Measurements from ENCODE around the gene MN1. TPM values are rescaled to one million over a fixed set of nuclear protein-coding genes. Genes with fewer than 3 reads are reported as not detected.

MN1 gene
- total and polyA plus RNA-seq, 2 of the 8 experiments (the other 6 are each of a cell fraction or from before 2014, with no cell fraction given) = 3.1 to 4.9 TPM

DNA sequence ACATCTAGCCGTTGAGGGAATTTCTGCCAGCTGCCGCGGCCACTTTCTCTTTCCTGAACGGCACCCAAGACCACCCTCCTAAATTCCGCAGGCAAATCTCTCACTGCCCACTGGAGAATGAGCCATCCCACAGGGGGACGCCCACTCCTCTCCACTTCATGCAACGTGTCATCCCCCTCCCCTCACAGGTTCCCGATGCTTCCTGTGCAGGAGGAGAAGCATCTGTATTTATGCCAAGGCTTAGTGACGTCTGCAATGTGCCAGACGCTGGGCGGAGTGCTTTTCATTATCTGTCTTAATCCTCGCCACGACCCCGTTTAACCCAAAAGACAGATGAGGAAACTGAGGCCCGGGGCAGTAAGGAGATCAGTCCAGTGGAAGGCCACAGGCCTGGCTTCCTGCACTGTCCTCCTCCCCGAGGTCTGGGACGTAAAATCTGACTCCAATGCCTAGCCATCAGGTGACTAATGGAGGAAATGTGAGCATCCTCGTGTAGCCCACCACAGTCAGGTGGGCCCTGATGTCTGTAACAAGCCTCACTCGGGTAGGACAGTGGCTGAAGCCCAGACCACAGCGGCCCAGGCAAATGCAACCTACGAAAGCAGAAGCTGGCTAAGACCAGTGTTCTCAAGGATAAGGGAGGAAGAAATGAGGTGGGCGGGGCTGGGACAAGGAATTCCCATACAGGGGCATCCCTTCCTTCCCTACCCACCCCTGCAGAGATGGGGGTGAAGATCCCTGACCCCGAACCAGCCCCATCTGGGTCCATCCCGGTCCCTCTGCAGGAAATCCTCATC, 23.1 kb downstream of the MN1 start:
- peak overlapping the region; percentile 94; the same call in 1 of the 2 replicates for H2BK12ac ChIP-seq (ENCODE audit: low read depth, low read length)
- peak overlapping the region; percentile 54 for H4K91ac ChIP-seq (replicated peaks; ENCODE audit: insufficient read length, low read length)
- no peaks in the 10 kb centered on the region; the same call in 1 of the 2 replicates for H3K23me2 ChIP-seq (ENCODE audit: low read depth, low read length)
- H3K4me1 ChIP-seq (replicated peaks in 1 of 4; ENCODE audit: control insufficient read depth in 3 of 4, insufficient read depth in 4 of 4, low read length in 3 of 4) = peaks cover 15 to 34% (median 24%) of the 10 kb centered on the region in 4 experiments
- no peak overlapping the region for H3K4me2 ChIP-seq (ENCODE audit: insufficient read depth in 1 of 2, low read depth in 2 of 2, low read length in 2 of 2)
- ChIA-PET CTCF (ENCODE audit: partially characterized antibody) (interaction anchor here (0.6 to 1.5 kb wide), 6 partner anchors 17 to 373 kb away, joined by 3 to 4 read pairs (median 3); no protein-coding TSS in a partner anchor), POLR2A (ENCODE audit: partially characterized antibody) (interaction anchor here (1.8 to 2.4 kb wide), 2 partner anchors 12 to 20 kb away, joined by 7 to 9 read pairs; no protein-coding TSS in a partner anchor)
- no peaks in the 10 kb centered on the region for H3K36me3 ChIP-seq (ENCODE audit: control insufficient read depth in 2 of 4, insufficient read depth in 4 of 4, low read length in 3 of 4)
- no peak overlapping the region for H3K56ac ChIP-seq (replicated peaks; ENCODE audit: insufficient read length, low read depth, low read length)
- peak overlapping the region; percentile 49; the same call in 1 of the 2 replicates for H2BK20ac ChIP-seq (ENCODE audit: low read length)
- TF ChIP-seq NRF1 (IDR thresholded peaks at IDR 0.05; ENCODE audit: low read depth, low read length) (no peak), CBX8 (IDR thresholded peaks at IDR 0.05; ENCODE audit: borderline replicate concordance, low read depth, low read length) (no peak), POU5F1 (IDR thresholded peaks at IDR 0.05; ENCODE audit: low read depth, low read length) (no peak), RBBP5 (IDR thresholded peaks at IDR 0.05; ENCODE audit: borderline replicate concordance, low read depth, low read length) (no peak)
- WGBS, 2 experiments (ENCODE audit: extremely low coverage in 1 of 2, insufficient coverage in 1 of 2, insufficient read length in 1 of 2, insufficient replicate concordance in 2 of 2, low coverage in 1 of 2, low lambda C conversion rate in 2 of 2, missing lambda C conversion rate in 1 of 2) = 80% methylated on average over 24 of the region's 24 CpGs; no CpG with 5 or more reads in 1 of the 2 experiments
- peak overlapping the region; percentile 2; the same call in 1 of the 2 replicates for H2BK15ac ChIP-seq (ENCODE audit: low read length)
- no peak overlapping the region for H3K4me3 ChIP-seq (ENCODE audit: extremely low read depth in 1 of 4, insufficient read depth in 2 of 4, low read depth in 3 of 4, low read length in 4 of 4)
- H4K8ac ChIP-seq (ENCODE audit: extremely low read depth, insufficient read depth, low read length) = no peak overlapping the region; the same call in 1 of the 2 replicates
- no peak for DNase-seq (ENCODE audit: low read depth in 1 of 2, low spot score in 2 of 2)
- no peaks in the 10 kb centered on the region for H3K79me2 ChIP-seq (ENCODE audit: control insufficient read depth in 1 of 2, insufficient read depth in 2 of 2, low read length in 2 of 2)
- no peaks in the 10 kb centered on the region; a peak in 1 of 7 replicates for H3K27me3 ChIP-seq (replicated peaks in 1 of 4; ENCODE audit: control insufficient read depth in 3 of 4, extremely low read depth in 1 of 4, insufficient read depth in 3 of 4, low read length in 3 of 4)
- no peaks in the 10 kb centered on the region for H3K9me3 ChIP-seq (ENCODE audit: insufficient read depth in 2 of 2, low read depth in 1 of 2, low read length in 1 of 2)
- H2BK120ac ChIP-seq (replicated peaks; ENCODE audit: low read depth, low read length) = no peak overlapping the region
- no peak overlapping the region for H3K9ac ChIP-seq (replicated peaks in 1 of 4; ENCODE audit: extremely low read depth in 1 of 4, low read depth in 3 of 4, low read length in 3 of 4)
- no peak overlapping the region for H4K5ac ChIP-seq (ENCODE audit: insufficient read length, low read depth, low read length)
- H3K23ac ChIP-seq (ENCODE audit: insufficient read length) = no peak overlapping the region
- peak overlapping the region; percentile 54 for H2BK5ac ChIP-seq (ENCODE audit: low read depth, low read length)
- no peak overlapping the region for H3K27ac ChIP-seq (ENCODE audit: low read depth, low read length)
- FAIRE-seq = peak; percentile 36
- H3K4ac ChIP-seq (replicated peaks; ENCODE audit: insufficient read length, low read depth, low read length) = no peak overlapping the region
- H2AK5ac ChIP-seq (ENCODE audit: low read depth, low read length) = peak overlapping the region; percentile 54; the same call in 1 of the 2 replicates
- H3K14ac ChIP-seq (ENCODE audit: insufficient read length) = no peak overlapping the region
- no peak overlapping the region for H2AFZ ChIP-seq (ENCODE audit: low read length)
- H3K79me1 ChIP-seq (ENCODE audit: low read depth, low read length) = peaks cover 6% of the 10 kb centered on the region; the same call in 1 of the 2 replicates
- H3K18ac ChIP-seq (ENCODE audit: extremely low read depth, low read length) = 0 out of 2 replicates have a peak overlapping the region, but pooled peaks have one; percentile 9
- H4K20me1 ChIP-seq (replicated peaks in 1 of 2; ENCODE audit: control insufficient read depth in 1 of 2, insufficient read depth in 2 of 2, low read length in 2 of 2) = no peaks in the 10 kb centered on the region
